HAP-1 (cell line): ENCODE results near the gene PANX2.

Experiments
- DNase-seq, 2 experiments: peaks; one replicate each; pipeline ENCODE4 v3.0.0-alpha.2; 2016 to 2020; ENCODE audit warnings: low spot score in 2 of 2
- H3K27me3 ChIP-seq: fragments of 250-450 bp; sonication (Bioruptor Pico); 2 replicates; pipeline ENCODE4 v1.5.1; 2020; ENCODE audit warnings: low read depth, mild to moderate bottlenecking, moderate library complexity
- H3K36me3 ChIP-seq: fragments of 250-450 bp; sonication (Bioruptor Pico); replicated peaks from 2 replicates; pipeline ENCODE4 v1.5.1; 2020; ENCODE audit warnings: mild to moderate bottlenecking
- H3K4me1 ChIP-seq: fragments of 250-450 bp; sonication (Bioruptor Pico); 2 replicates; pipeline ENCODE4 v1.5.1; 2020; ENCODE audit warnings: mild to moderate bottlenecking
- H3K4me3 ChIP-seq: fragments of 250-450 bp; sonication (Bioruptor Pico); 2 replicates; pipeline ENCODE4 v1.5.1; 2020; ENCODE audit warnings: mild to moderate bottlenecking, moderate library complexity
- H3K9me3 ChIP-seq: fragments of 250-450 bp; sonication (Bioruptor Pico); 2 replicates; pipeline ENCODE4 v1.5.1; 2020; ENCODE audit warnings: mild to moderate bottlenecking, moderate library complexity
- in situ Hi-C: fragments of 300-500 bp; cut with MboI; formaldehyde crosslinking; loops from 3 replicates; pipeline ENCODE4 v1.14.3; 2020; ENCODE audit warnings: low sequenced_read_pairs, inconsistent platforms, mixed read lengths

PANX2 gene

DNA sequence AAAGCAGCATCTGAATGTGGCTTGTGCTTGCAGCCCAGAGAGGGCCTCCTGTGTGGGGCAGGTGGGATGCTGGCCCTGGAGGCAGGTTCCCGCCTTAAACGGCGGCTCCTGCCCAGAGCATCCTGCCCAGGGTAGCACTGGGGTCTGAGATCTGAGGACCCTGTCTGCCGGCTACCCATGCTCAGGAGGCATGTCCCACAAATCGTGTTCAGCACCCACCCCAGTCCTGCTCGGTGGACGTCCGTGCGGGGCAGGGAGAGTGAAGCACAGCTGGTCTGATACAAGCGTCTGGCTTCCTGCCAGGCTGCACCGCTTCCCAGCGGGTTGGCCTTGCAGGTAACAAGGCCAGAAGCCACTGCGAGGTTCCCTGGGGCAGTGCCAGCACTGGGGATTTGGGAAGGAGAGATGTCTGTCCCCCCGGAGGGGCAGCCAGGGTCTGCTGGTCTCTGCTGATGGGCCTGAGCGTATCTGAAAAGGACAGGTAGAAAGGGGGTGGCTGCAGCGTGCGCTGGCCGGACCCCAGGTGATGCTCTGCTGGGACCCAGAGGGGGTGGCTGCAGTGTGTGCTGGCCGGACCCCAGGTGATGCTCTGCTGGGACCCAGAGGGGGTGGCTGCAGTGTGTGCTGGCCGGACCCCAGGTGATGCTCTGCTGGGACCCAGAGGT lies 18.8 kb downstream of the PANX2 start:
- peaks cover 21% of the 10 kb centered on the region for H3K4me1 ChIP-seq
- in situ Hi-C loops: no loop called here
- H3K36me3 ChIP-seq: peaks cover 37% of the 10 kb centered on the region
- no peaks in the 10 kb centered on the region for H3K9me3 ChIP-seq
- H3K4me3 ChIP-seq: no peak overlapping the region
- DNase-seq: no peak
- H3K27me3 ChIP-seq: no peaks in the 10 kb centered on the region

DNA sequence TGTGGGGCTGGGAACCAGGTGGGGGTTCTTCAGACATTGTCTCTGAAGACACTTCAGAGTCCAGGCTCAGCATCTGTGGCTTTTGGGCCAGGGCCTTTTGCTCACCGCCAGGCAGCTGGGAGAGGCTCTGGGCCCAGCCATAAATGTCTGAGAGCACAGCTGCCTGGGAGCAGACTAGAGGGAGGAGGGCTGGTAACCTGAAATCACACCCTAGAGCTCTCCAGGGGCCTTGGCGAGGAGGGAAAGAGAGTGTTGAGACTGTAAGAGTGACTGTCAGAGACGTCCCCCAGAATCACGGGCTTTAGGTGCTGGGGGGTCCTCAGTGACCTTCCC lies 19.3 kb downstream of the PANX2 start:
- Histone ChIP-seq H3K27me3 (no peaks in the 10 kb centered on the region), H3K4me1 (peaks cover 21% of the 10 kb centered on the region), H3K4me3 (peak overlapping the region; percentile 26), H3K9me3 (no peaks in the 10 kb centered on the region), H3K36me3 (peaks cover 42% of the 10 kb centered on the region)
- no peak for DNase-seq
- in situ Hi-C loops: no loop called here

DNA sequence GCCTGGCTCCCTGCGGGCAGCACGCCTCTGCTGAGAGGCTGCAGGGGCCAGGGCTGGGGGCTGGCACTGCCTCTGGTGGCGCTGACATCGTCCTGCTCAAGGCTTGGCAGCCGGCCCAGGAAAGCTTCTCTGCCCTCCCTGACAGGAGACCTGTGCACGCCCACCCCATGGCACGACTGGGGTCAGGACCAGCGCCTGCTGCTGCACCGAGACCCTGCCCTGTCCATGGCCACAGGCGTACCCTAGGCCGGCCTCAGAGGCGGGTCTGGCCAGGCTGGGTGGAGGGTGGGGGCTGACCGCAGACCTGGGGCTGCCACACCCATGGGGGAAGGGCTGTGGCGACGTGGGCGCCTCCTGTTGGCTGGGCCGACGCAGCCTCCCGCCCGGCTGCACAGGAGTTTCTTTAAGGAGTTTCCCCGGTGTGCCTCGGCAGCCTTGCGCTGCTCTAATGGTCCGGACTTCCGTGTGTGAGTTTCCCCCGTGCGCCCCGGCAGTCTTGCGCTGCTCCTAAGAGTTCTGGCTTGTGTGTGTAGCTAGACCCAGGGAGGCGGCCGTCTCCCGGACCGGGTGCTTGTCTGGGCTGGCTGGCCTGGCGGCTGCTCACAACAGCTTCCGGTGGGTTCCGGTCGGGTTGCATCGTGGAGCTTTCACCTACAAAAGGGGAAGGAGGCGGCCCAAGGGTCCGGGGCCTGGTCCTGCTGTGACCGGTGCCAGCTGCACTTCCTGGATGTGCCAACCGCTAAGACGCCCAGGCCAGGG lies 19.8 kb downstream of the PANX2 start:
- peaks cover 46% of the 10 kb centered on the region for H3K36me3 ChIP-seq
- no peaks in the 10 kb centered on the region for H3K9me3 ChIP-seq
- peaks cover 19% of the 10 kb centered on the region for H3K4me1 ChIP-seq
- in situ Hi-C loops: no loop called here
- peak overlapping the region; percentile 26 for H3K4me3 ChIP-seq
- H3K27me3 ChIP-seq: no peaks in the 10 kb centered on the region
- peak; percentile 44 to 81 for DNase-seq

- peaks cover 19% of the 10 kb centered on the region for H3K4me1 ChIP-seq
- H3K27me3 ChIP-seq: no peaks in the 10 kb centered on the region
- peak overlapping the region; percentile 26 for H3K4me3 ChIP-seq
- H3K36me3 ChIP-seq: peaks cover 52% of the 10 kb centered on the region
- no peaks in the 10 kb centered on the region for H3K9me3 ChIP-seq
- in situ Hi-C loops: no loop called here
- no peak for DNase-seq
These were observed 20.6 kb downstream of the PANX2 start for GRCh38 chr22:50190941-50191741.

GRCh38 chr22:50192436-50193204 lies 22.1 kb downstream of the PANX2 start:
- Histone ChIP-seq H3K27me3 (no peaks in the 10 kb centered on the region), H3K9me3 (no peaks in the 10 kb centered on the region), H3K4me3 (no peak overlapping the region), H3K36me3 (peaks cover 59% of the 10 kb centered on the region), H3K4me1 (peaks cover 15% of the 10 kb centered on the region)
- DNase-seq: no peak
- in situ Hi-C loops: no loop called here

GRCh38 chr22:50193621-50194020 lies 23.1 kb downstream of the PANX2 start:
- DNase-seq: no peak
- Histone ChIP-seq H3K36me3 (peaks cover 61% of the 10 kb centered on the region), H3K4me1 (peaks cover 15% of the 10 kb centered on the region), H3K27me3 (no peaks in the 10 kb centered on the region), H3K9me3 (no peaks in the 10 kb centered on the region), H3K4me3 (no peak overlapping the region)
- in situ Hi-C loops: no loop called here

DNA sequence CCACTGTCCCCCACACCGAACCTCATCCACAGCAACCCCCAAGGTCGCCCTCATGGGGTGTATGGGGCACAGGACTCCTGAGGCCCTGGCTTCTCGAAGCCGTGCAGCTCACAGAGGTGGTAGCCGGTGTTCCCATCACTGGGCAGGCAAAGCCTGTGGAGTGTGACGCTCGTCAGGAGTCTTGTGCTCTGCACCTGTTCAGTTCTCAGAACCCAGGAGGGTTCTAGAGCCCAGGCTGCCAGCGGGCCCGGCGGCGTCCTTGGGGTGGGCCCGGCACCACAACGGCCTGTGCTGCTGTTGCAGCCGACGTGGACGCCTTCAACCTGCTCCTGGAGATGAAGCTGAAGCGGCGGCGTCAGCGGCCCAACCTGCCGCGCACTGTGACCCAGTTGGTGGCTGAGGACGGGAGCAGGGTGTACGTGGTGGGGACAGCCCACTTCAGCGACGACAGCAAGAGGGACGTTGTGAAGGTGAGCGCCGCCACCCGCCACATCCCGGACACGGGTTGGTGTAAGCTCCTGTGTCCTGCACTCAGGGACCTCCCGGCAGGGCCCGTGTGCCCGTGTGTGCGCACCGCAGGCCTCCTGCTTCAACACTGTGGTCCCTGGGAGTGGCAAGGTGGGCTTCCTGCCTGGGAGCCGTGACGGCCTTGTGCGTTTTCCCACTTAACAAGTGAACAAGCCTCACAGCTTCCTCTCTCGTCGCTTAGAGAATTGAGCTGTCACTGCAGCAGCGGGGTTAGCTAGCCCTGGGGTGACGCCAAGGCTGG lies 23.7 kb downstream of the PANX2 start:
- H3K27me3 ChIP-seq: no peaks in the 10 kb centered on the region
- in situ Hi-C loops: no loop called here
- no peak for DNase-seq
- no peaks in the 10 kb centered on the region for H3K9me3 ChIP-seq
- peaks cover 61% of the 10 kb centered on the region for H3K36me3 ChIP-seq
- no peak overlapping the region for H3K4me3 ChIP-seq
- H3K4me1 ChIP-seq: peaks cover 15% of the 10 kb centered on the region

DNA sequence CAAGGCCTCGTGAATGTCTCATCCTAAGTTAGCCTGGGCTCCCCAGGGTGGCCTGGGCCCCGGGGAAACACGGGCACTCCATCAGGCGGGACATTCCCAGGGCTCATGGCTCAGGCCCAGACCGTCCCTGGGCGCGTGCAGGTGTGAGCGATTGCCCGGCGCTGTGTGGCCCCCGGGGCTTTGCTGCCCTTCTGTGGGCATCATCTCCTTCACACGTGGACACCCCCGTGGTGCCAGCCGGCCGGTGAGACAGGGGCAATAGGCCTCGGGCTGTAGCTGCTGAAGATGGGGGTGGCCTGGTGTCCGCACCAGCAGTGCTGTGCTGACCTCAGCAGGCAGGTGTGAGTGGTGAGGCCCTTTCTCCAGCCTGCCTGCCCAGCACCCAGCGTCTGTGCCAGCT lies 25.7 kb downstream of the PANX2 start:
- no peaks in the 10 kb centered on the region for H3K9me3 ChIP-seq
- DNase-seq: no peak
- H3K4me3 ChIP-seq: no peak overlapping the region
- H3K27me3 ChIP-seq: no peaks in the 10 kb centered on the region
- in situ Hi-C loops: no loop called here
- H3K36me3 ChIP-seq: peaks cover 64% of the 10 kb centered on the region
- H3K4me1 ChIP-seq: 0 out of 2 replicates have a peak, but pooled peaks cover 5% of the 10 kb centered on the region

GRCh38 chr22:50197000-50197800 lies 26.7 kb downstream of the PANX2 start:
- Histone ChIP-seq H3K4me3 (no peak overlapping the region), H3K36me3 (peaks cover 54% of the 10 kb centered on the region), H3K9me3 (no peaks in the 10 kb centered on the region), H3K27me3 (no peaks in the 10 kb centered on the region), H3K4me1 (0 out of 2 replicates have a peak, but pooled peaks cover 5% of the 10 kb centered on the region)
- in situ Hi-C loops: no loop called here
- no peak for DNase-seq

GRCh38 chr22:50197856-50198623 lies 27.5 kb downstream of the PANX2 start:
- in situ Hi-C loops: no loop called here
- no peak for DNase-seq
- H3K4me3 ChIP-seq: no peak overlapping the region
- H3K9me3 ChIP-seq: no peaks in the 10 kb centered on the region
- peaks cover 51% of the 10 kb centered on the region for H3K36me3 ChIP-seq
- H3K4me1 ChIP-seq: 0 out of 2 replicates have a peak, but pooled peaks cover 5% of the 10 kb centered on the region
- H3K27me3 ChIP-seq: no peaks in the 10 kb centered on the region

- DNase-seq: no peak
- in situ Hi-C loops: no loop called here
- Histone ChIP-seq H3K9me3 (no peaks in the 10 kb centered on the region), H3K4me3 (no peak overlapping the region), H3K4me1 (0 out of 2 replicates have a peak, but pooled peaks cover 5% of the 10 kb centered on the region), H3K27me3 (no peaks in the 10 kb centered on the region), H3K36me3 (peaks cover 49% of the 10 kb centered on the region)
These were observed 28.1 kb downstream of the PANX2 start for GRCh38 chr22:50198624-50199017.
